ENCODE measurements around the gene C13orf42.

C13orf42 gene

GRCh38 chr13:51066091-51066831, 44.8 kb downstream of the C13orf42 start:
- DNase-seq (ENCODE audit: low spot score): no peak

GRCh38 chr13:51065372-51066090, 45.5 kb downstream of the C13orf42 start:
- no peak for DNase-seq (ENCODE audit: low spot score)

- DNase-seq (ENCODE audit: low spot score): no peak
Measured at GRCh38 chr13:51064753-51065152, 46.3 kb downstream of the C13orf42 start.

- no peak for DNase-seq (ENCODE audit: low spot score)
Measured at GRCh38 chr13:51063909-51064308, 47.2 kb downstream of the C13orf42 start.

- peak; percentile 72 for DNase-seq (ENCODE audit: low spot score)
Measured at GRCh38 chr13:51058461-51059167, 52.5 kb downstream of the C13orf42 start.

GRCh38 chr13:51057906-51058305, 53.2 kb downstream of the C13orf42 start:
- DNase-seq (ENCODE audit: low spot score): peak; percentile 29

- no peak for DNase-seq (ENCODE audit: low spot score)
Measured at GRCh38 chr13:51057001-51057400, 54.1 kb downstream of the C13orf42 start.

- DNase-seq (ENCODE audit: low spot score): no peak
Measured at GRCh38 chr13:51052581-51052980, 58.5 kb downstream of the C13orf42 start.

- DNase-seq (ENCODE audit: low spot score): no peak
Measured at GRCh38 chr13:51050021-51050830, 60.8 kb downstream of the C13orf42 start.

- no peak for DNase-seq (ENCODE audit: low spot score)
Measured at GRCh38 chr13:51048616-51049015, 62.5 kb downstream of the C13orf42 start.

- no peak for DNase-seq (ENCODE audit: low spot score)
Measured at GRCh38 chr13:51048166-51048461, 63.0 kb downstream of the C13orf42 start.

GRCh38 chr13:51047434-51048165, 63.5 kb downstream of the C13orf42 start:
- no peak for DNase-seq (ENCODE audit: low spot score)

- no peak for DNase-seq (ENCODE audit: low spot score)
Measured at GRCh38 chr13:51045451-51045850, 65.6 kb downstream of the C13orf42 start.

GRCh38 chr13:51044023-51044665, 66.9 kb downstream of the C13orf42 start:
- no peak for DNase-seq (ENCODE audit: low spot score)

- no peak for DNase-seq (ENCODE audit: low spot score)
Measured at GRCh38 chr13:51043310-51043709, 67.8 kb downstream of the C13orf42 start.

- no peak for DNase-seq (ENCODE audit: low spot score)
Measured at GRCh38 chr13:51041710-51042109, 69.4 kb downstream of the C13orf42 start.

GRCh38 chr13:51041126-51041525, 69.9 kb downstream of the C13orf42 start:
- no peak for DNase-seq (ENCODE audit: low spot score)

- DNase-seq (ENCODE audit: low spot score): no peak
Measured at GRCh38 chr13:51040431-51040830, 70.6 kb downstream of the C13orf42 start.

- DNase-seq (ENCODE audit: low spot score): no peak
Measured at GRCh38 chr13:51036418-51036817, 74.7 kb downstream of the C13orf42 start.

GRCh38 chr13:51035978-51036377, 75.1 kb downstream of the C13orf42 start:
- no peak for DNase-seq (ENCODE audit: low spot score)

GRCh38 chr13:51035469-51035868, 75.6 kb downstream of the C13orf42 start:
- no peak for DNase-seq (ENCODE audit: low spot score)

Measured in SK-N-DZ (cell line).